HUDEP-2 (cell line): Measurements from ENCODE around the gene CYP26A1.

Experiments
- DNase-seq, 76 experiments: peaks; one replicate each; lab custom pipeline; 2025; ENCODE audit not compliant: unreplicated experiment in 76 of 76; lab: John Stamatoyannopoulos, UW

Gene CYP26A1, protein sequence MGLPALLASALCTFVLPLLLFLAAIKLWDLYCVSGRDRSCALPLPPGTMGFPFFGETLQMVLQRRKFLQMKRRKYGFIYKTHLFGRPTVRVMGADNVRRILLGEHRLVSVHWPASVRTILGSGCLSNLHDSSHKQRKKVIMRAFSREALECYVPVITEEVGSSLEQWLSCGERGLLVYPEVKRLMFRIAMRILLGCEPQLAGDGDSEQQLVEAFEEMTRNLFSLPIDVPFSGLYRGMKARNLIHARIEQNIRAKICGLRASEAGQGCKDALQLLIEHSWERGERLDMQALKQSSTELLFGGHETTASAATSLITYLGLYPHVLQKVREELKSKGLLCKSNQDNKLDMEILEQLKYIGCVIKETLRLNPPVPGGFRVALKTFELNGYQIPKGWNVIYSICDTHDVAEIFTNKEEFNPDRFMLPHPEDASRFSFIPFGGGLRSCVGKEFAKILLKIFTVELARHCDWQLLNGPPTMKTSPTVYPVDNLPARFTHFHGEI

DNA sequence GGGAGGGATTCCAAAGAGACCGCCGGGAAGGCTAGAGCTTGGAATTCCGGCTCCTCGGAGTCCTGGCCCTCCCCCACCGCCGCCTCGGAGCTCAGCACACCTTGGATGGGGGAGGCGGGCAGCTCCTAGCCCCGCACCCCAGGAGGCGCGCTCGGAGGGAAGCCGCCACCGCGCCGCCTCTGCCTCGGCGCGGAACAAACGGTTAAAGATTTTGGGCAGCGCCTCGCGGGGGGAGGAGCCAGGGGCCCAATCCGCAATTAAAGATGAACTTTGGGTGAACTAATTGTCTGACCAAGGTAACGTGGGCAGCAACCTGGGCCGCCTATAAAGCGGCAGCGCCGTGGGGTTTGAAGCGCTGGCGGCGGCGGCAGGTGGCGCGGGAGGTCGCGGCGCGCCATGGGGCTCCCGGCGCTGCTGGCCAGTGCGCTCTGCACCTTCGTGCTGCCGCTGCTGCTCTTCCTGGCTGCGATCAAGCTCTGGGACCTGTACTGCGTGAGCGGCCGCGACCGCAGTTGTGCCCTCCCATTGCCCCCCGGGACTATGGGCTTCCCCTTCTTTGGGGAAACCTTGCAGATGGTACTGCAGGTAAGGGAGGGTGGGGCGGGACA, at the start of gene CYP26A1:
TSS of gene CYP26A1 (plus strand) at position 355 of the 608 bp plus-strand sequence. CDS start at position 397, 42 bp downstream.
- no peak for DNase-seq

DNA sequence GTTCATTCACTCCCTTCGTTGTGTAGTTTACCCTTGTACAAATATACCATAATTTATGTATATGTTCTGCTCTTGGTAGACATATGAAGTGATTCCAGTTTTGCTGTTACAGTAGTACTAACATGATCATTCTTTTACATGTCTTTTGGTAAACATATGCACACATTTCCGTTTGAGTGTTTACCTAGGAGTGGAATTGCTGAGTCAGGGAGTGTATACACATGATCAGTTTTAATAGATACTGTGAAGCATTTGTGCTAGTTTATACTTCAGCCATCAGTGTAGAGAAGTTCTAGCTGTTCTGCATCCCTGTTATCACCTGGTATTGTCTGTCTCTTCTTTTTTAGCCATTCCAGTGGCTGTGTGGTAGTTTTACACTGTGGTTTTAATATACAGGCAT, 47.6 kb upstream of the CYP26A1 start:
- no peak for DNase-seq

DNA sequence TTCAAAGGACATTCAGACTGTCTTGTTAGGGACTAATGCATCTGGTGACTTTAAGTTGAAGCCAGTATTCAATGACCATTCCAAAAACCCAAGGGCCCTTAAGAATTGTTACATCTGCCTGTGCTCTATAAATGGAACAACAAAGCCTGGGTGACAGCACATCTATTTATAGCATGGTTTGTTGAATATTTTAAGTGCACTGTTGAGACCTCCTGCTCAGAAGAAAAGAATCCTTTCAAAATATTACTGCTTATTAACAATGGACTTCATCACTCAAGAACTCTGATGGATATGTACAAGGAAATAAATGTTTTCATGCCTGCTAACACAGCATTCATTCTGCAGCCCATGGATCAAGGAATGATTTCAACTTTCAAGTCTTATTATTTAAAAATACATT, 46.2 kb upstream of the CYP26A1 start:
- no peak for DNase-seq

DNA sequence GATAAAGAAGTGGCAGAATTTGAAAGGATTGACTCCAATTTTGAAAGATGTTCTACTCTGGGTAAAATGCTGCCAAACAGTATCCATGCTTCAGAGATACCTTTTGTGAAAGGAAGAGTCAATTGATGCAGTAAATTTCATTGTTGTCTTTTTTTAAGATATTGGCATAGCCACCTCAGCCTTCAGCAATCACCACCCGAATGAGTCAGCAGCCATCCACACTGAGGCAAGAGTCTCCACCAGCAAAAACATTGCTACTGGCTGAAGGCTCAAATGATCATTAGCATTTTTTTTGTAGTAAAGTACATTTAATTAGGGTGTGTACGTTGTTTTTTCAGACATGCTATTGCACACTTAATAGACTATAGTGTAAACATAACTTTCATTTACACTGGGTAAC, 44.8 kb upstream of the CYP26A1 start:
- DNase-seq, result peak in 7 of 76 experiments; percentile 1 to 20 (median 14)

DNA sequence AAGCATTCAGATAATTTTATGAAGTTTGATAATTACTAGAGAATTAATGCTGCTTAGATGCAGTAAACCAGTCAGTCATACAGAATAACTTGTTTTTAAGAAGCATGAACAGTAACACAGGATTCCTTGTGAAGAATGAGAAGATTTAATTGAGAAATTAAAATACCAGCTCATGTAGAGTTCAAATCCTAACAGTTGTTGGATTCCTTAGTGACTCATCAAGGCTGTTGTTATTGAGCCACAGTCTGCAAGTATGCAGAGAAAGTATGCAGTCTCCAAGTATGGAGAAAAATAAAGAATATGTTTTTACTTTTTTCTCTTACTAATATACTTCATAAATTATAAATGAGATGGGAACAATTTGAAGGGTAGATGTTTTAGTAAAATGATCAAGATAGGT, 43.3 kb upstream of the CYP26A1 start:
- DNase-seq, result no peak

DNA sequence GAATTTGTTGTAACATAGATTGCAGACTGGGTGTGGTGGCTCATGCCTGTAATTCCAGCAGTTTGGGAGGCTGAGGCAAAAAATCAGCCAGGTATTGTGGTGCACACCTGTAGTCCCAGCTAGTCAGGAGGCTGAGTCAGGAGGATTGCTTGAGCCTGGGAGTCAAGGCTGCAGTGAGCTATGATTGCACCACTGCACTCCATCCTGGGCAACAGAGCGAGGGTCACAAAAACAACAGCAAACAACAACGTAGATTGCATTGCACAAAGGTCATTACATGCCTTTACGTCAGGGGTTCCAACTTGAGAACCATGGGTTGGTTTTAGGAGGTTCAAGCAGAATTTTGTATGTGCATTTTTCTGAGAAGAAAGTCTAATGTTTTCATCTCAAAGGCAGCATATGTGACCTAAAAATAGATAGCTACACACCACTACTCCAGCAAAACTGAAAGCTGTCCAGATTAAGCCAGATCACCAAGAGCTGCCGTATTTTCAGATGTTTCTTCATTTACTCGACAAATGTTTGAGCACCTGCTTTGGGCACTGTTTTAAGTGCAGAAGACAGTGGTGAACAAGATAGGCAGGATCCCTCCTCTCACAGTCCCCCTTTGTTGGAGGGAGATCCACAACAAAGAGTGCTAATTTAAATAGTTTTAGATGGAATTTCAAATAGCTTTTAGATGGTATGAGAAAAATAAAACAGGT, 41.4 kb upstream of the CYP26A1 start:
- DNase-seq, result no peak

DNA sequence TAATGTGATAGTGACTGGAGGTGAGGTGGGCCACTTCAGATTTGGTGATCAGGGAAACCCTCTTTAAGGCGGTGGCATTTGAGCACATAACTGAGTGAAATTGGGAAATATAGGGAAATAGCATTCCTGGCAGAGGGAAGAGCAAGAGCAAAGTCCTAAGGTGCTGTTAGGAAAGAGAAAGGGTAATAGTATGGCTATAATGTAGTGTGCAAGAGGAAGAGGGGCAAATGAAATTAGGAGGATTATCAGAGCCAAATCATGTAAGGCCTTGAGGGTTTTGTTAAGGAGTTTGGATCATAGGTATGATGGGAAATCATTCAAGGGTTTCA, 40.9 kb upstream of the CYP26A1 start:
- no peak for DNase-seq

DNA sequence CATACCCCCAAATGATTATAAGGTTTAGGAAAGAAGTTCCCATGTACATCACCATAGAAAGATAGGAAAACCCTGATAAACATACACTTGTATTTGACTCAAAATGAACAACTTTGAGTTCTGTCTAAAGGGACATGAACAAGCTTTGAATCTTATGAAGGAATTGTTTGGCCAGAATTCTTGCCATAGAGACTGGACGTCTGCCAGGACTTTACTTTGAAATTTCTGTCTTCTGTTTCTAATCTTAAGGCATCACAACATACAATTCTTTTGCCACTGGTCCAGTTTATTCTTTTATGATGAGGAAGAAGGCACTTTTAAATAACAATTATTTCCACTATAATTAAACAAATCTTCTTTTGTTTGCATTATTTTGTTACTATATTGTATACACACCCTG, 39.3 kb upstream of the CYP26A1 start:
- no peak for DNase-seq

DNA sequence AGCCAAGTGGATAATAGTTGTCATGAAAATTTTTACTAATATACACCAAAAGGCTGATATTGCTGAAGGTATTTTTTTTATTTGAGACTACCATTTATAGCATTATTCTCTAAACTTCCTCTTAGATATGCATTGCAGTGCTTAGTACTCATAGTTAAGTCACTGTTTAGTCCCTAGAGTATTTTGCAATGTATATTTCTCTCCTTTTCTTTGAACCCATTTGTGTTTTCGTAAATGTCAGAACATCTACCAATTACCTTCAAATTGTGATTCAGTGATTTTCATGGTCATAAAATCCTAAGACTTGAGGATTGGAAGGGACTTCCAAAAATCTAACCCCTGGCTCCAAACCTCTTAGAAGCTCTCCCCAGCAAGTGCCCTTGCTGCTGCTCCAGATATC, 34.6 kb upstream of the CYP26A1 start:
- no peak for DNase-seq

DNA sequence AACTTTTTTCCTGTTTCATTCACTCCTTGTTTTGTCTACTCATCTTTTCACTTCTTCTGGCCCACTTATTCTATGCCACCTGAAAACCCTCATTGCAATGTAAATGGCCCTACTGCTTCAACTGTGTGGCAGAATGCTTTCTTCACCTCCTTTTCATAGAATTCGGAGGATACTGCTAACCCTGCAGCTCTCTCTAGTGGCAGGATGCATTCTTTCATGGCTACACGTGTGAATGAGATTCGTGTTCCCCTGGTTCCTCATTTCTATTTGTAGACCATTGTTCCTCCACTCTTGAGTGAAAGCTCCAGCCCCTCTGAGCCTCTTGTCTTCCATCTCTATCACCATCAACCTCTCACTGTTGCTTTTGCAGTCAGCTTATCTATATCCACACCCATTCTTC, 34.0 kb upstream of the CYP26A1 start:
- DNase-seq, result peak in 36 of 76 experiments; percentile 4 to 60 (median 23)

DNA sequence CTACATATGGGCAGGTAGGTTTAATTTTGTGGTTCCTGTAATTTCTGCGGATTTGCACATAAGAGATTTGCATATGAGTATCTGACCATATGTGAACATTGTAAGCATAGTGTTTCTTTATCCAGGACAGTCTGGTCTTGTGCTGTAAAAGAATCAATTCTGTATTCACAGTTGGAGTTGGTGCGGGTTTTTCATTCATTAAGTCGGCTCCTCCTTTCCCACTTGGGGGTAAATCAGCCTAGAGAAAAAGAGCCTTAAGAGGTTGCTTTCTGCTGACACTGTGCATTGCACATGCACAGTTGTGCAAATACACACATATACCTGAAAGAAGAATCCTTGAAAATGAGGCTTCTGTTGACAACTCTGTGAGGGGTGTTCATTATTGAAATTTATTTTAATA, 19.2 kb upstream of the CYP26A1 start:
- no peak for DNase-seq

DNA sequence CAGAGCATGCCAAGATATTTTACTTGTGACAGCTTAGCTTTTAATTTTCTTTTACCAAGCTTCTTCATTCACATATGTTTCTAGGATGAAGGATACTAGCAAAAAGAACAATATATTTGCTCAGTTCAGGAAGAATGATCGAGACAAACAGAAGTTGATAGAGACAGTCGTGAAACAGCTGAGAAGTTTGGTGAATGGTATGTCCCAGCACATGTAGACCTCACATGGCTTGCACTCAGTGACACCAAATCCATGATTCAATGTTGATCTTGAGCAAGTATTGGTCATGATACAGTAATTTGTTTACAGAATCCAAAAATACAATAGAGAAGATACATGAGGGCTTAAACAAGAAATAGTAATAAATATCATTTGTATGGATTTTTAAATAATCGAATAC, 15.6 kb upstream of the CYP26A1 start:
- no peak for DNase-seq

DNA sequence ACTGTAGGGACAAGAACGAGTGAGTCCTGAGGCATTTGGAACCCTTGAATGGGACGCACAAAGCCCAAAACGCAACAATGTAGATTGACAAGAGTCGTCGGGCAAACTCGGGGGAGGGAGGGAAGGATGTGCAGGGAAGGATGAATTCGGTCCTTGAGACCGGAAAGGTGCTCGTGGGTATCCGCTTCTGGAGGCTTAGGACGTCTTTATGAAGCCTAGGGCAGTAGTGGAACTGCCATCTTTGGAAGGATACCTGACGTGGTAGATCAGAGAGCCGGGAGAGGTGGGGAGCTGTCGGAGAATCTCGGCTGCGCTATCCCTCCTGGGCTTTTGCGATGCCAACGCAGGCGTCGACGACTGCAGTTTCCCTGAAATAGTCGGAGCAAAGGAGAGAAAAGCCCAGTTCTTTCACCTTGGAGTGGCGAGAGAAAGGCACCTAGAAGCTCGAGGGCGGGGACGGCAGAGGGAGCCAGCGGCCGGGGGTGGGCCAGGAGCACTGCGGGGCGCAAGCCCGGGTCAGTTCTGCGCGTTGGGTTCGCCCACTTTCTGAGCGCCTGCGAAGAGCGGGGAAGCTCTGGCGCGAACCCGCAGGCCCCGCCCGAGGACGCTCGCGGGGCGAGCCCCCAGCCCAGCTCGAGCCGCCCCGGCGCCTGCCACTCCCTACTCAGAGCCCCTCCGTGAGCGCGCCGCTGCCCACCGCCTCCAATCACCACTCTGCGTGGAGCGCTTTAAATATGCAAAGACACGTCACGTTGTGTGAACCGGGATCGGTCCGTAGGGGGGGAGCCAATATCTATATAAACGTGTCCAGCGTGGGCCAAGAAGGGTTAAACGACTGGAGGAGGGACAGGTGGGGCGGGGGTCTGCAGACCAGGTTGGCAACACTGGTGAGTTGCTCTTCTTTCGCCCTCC, 13.5 kb upstream of the CYP26A1 start, which contains the start of gene CYP26C1:
TSS of gene CYP26C1 (plus strand) at position 824 of the 912 bp plus-strand sequence. CDS start 466 bp downstream, outside the sequence.
- no peak for DNase-seq

DNA sequence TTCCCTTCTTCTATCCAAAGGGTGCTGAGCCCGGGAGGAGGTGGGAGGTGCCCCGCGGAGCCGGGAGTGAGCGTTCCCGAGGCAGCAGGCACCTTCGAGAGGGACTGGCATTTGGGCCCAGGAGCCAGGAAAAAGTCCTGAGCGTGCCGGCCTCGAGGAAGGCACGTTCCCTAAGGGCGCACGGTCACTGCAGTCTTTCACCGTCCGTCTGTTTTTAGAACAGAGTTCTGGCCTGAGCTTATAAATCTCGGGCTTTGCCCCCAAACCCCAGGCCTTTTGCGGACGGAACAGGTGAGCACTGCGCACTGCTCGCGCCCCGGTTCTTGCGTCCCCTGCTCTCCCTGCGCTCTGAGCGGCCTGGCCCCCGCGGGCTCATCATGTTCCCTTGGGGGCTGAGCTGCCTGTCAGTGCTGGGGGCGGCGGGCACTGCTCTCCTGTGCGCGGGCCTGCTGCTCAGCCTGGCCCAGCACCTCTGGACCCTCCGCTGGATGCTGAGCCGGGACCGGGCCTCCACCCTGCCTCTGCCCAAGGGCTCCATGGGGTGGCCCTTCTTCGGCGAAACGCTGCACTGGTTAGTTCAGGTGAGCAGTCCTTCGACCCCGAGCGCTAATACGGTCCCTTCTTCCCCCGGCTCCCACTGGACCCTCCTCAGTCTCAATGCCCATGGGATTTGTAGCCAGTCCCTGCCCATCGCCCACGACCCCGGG, 12.7 kb upstream of the CYP26A1 start:
- no peak for DNase-seq

DNA sequence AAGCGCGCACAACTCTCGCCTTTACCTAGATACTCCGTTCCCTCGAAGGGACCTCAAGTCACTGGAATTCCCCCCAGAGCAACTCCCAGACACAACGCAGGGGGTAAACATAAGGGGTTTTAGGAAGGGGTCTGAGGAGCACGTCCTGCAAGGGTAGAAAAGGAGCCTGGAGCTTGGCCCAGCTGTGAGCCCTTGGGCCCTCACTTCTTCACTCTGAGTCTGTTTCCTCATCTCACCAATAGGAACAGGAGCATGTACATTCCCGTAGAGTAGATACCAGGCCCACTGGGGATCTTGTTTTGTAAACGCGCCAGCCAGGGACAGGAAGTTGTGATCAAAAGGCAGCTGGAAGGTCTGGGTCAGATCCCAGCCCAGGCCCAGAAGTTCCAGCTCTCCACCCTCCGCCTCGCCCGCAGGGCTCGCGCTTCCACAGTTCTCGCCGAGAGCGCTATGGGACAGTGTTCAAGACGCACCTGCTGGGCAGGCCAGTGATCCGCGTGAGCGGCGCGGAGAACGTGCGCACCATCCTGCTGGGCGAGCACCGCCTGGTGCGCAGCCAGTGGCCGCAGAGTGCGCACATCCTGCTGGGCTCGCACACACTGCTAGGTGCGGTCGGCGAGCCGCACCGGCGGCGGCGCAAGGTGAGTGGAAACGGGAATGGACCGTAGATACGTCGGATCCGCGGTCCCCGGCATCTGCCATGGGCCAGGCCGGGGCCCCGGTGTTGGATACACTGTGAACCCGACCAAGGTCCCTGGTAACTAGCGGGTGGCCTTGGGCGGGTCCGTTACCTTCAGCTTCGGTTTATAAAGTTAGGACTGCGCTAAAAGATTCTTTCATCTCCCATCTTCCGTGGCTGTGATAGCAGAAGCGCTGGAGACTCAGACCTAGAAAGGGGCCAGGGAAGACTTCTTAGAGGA, 11.8 kb upstream of the CYP26A1 start:
- peak in 1 of 76 experiments; percentile 24 for DNase-seq

DNA sequence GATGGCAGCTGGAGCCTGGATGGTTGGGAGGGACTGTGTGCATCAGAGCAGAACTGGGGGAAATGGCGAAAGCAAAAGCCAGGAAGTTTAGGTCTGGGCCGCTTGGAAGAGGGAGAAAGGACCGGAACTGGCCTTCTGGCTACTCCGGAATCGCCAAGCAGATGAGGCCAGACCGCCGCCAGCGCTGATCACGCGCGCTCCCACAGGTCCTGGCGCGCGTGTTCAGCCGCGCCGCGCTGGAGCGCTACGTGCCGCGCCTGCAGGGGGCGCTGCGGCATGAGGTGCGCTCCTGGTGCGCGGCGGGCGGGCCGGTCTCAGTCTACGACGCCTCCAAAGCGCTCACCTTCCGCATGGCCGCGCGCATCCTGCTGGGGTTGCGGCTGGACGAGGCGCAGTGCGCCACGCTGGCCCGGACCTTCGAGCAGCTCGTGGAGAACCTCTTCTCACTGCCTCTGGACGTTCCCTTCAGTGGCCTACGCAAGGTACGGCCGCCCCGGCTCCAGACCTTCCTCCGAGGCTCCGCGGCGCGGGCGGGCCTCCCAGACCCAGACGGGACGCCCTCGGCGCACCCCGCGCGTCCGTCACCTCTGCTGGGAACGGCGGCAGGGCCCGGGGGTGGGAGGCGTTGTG, 11.1 kb upstream of the CYP26A1 start:
- peak in 38 of 76 experiments; percentile 10 to 69 (median 40) for DNase-seq

DNA sequence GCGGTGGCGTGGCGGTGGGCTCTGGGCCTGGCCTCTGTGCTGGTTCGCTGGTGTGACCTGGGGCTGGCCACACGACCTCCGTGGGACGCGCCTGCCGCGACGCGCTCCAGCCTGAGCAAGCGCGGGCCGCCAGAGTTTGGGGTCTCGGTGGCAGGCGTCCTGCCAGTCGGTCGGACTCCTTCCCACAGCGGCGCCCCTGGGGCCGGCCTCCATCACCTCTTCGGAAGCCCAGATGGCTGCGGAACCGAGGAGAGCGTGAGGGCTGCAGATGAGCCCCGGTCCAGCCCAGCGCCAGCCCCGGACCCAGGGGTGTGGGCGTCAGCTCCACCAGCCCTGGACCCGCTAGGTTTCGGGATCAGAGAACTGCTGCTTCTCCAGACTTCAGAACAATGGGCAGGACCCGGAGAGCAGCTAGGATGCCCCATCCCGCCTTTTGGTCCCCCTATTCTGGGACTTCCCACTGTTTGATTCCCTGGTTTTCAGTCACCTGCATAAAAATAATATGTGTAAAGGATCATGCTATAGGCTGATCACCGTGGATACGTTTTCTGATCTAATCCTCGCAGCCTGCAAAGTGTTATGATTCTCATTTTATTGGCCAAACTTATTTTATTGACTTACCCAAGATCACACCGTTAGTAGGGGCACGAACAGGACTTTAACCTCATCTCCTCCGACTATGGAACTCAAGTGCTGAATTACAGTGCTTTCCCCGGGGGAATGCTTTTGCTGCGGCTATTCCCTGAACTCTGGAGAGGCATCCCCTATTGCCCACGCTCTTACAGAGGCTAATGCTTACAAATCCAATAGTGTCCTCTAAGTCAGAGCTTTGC, 10.3 kb upstream of the CYP26A1 start:
- DNase-seq, result no peak
